ENCODE results near the gene PYGO2. TPM values are rescaled to one million over a fixed set of nuclear protein-coding genes. Genes with fewer than 3 reads are reported as not detected.

Gene PYGO2
- total and polyA plus RNA-seq, 3 experiments from 2014 or later = 34.2 to 42.6 (median 35.3) TPM

DNA sequence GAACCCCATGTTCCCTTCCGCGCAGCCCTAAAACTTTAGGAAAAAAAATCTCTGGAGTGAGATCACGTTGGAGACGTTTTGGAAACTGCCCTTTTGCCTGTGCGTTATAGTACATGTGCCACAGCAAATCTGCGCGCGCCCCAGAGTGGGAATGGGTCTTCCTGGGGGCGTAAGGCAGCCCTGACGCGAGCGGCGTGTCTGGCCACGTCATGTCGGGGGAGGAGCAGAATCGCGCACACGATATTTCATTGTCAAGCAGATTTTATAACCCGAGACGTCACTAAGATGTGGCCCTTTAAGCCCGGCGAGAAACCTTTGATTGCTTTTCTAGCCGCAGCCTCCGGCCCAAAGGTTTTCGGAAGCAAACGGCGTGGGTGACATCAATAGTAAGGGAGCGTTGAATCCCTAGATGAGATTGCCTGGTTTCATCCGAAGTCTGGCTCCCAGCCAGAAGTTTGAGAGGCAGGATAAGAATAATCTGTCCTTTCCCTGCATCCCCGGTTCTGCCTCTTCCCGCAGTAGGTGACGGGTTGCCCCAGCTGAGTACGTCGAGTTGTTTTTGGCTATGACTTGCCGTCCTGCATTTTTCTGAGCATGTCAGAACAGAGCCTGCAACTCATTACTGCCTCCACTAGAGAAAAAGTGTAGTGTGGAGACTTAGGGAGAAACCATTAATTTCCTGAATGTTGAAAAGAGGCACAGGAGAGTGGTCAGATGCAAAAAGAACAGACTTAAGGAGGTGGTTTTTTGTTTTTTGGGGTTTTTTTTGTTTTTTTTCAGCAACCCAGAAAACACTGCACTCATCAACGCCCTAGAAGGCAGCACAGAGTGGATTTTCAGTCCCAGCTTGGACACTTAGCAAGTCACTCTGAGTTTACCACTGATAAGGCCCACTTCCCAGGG, 24.2 kb downstream of the PYGO2 start:
- H3K27ac ChIP-seq (ENCODE audit: low read depth, low read length) = peak overlapping the region; percentile 97
- Mint-ChIP-seq H3K4me1 (peaks cover 52 to 73% (median 64%) of the 10 kb centered on the region in 3 donors), H3K4me3 (peak overlapping the region; percentile 94 to 100 (median 98)), H3K9me3 (no peaks in the 10 kb centered on the region), H3K27ac (peak overlapping the region; percentile 99 to 100 (median 99)), H3K27me3 (no peaks in the 10 kb centered on the region), H3K36me3 (peaks cover 0 to 15% (median 0%) of the 10 kb centered on the region in 3 donors)
- no peaks in the 10 kb centered on the region for H3K27me3 ChIP-seq (ENCODE audit: insufficient read depth, low read length, poor library complexity, severe bottlenecking)
- ChIA-PET POLR2A (interaction anchor here (0.8 to 2.8 kb wide), 10 partner anchors 8 to 378 kb away, joined by 3 to 45 read pairs (median 4); partner anchors contain the start of genes PBXIP1 and PYGO2), CTCF (interaction anchor here (0.7 to 3.4 kb wide), 21 partner anchors 8 to 378 kb away, joined by 3 to 30 read pairs (median 4); partner anchors contain the start of genes ADAM15, FLAD1, PBXIP1 and PYGO2)
- H3K36me3 ChIP-seq (ENCODE audit: insufficient read depth, low read length) = no peaks in the 10 kb centered on the region
- H3K4me3 ChIP-seq (ENCODE audit: low read length) = peak overlapping the region; percentile 77
- H3K4me1 ChIP-seq (ENCODE audit: insufficient read depth, low read length) = peaks cover 51% of the 10 kb centered on the region
- peak; percentile 84 to 97 (median 95) for DNase-seq
- H3K9me3 ChIP-seq (ENCODE audit: low read length) = no peaks in the 10 kb centered on the region

DNA sequence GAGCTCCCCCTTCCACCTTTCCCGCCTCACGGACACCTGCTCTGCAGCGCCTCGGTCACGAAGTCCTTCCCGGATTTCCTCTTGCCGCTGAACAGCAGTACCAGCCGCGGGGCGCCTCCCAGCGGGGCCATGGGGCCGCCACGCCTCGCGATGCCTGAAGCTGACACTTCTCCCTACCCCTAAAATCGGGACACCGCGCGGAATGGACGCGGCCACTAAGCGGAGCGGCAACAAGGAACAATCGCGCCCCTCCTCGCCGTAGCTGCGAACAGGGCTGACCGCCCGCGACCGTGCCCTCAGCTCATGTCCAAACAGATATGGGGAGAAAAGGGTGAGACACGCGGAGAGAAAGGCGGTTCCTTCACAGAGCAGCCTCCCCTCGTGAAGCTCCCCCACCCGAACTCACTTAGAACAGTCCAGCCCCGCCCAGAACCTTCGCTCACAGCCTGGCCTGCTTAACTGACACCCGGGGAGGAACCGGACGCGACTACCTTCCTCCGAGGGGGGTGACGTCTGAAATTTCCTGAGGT, 25.0 kb downstream of the PYGO2 start, which contains the start of gene PMVK:
Gene PMVK (minus strand): TSS at position 165 of the 530 bp plus-strand sequence. CDS start 34 bp downstream, at position 131.
- H3K4me1 Mint-ChIP-seq = peaks cover 47 to 66% (median 57%) of the 10 kb centered on the region in 3 donors

DNA sequence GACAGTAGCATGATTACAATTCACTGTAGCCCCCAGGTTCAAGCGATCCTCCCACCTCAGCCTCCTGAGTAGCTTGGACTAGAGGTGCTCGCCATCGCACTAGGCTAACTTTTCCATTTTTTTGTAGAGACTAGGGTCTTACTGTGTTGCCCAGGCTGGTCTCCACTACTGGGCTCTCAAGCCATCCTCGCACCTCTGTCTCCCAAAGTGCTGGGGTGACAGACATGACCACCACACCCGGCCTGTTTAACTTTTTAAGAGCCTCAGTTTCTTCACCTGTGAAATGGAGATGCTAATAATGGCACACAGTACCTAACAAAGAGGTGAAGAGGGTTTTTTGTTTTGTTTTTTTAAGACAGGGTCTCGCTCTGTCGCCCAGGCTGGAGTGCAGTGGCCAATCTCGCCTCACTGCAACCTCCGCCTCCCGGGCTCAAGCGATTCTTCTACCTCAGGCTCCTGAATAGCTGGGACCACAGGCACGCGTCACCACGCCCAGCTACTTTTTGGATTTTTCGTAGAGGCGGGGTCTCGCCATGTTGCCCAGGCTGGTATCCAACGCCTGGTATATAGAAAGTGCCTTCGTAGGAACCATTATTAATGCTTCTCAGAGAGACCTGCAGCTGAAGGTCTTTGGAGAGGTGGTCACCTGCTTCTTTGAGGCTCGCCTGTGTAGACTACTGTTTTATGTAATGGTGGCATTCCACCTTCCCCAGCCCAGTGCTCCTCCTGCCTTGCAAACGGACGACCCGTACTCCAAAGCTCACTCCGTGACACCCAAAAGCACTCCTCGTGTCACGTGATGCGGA, 25.6 kb downstream of the PYGO2 start:
- Mint-ChIP-seq H3K27ac (peak overlapping the region; percentile 99 to 100 (median 99)), H3K4me1 (peaks cover 44 to 59% (median 50%) of the 10 kb centered on the region in 3 donors), H3K9me3 (no peaks in the 10 kb centered on the region), H3K4me3 (peak overlapping the region; percentile 94 to 100 (median 98)), H3K27me3 (no peaks in the 10 kb centered on the region), H3K36me3 (peaks cover 0 to 20% (median 0%) of the 10 kb centered on the region in 3 donors)
- no peaks in the 10 kb centered on the region for H3K36me3 ChIP-seq (ENCODE audit: insufficient read depth, low read length)
- POLR2A ChIA-PET = interaction anchor here (0.5 to 2.8 kb wide), 10 partner anchors 12 to 941 kb away, joined by 3 to 45 read pairs (median 4); partner anchors contain the start of genes EFNA4, PBXIP1 and PYGO2
- H3K27ac ChIP-seq (ENCODE audit: low read depth, low read length) = peak overlapping the region; percentile 97
- CTCF ChIA-PET = interaction anchor here (0.7 to 3.4 kb wide), 21 partner anchors 8 to 376 kb away, joined by 3 to 30 read pairs (median 5); partner anchors contain the start of genes ADAM15, FLAD1, PBXIP1 and PYGO2
- DNase-seq = peak in 2 of 5 donors; percentile 21 to 22
- peak overlapping the region; percentile 77 for H3K4me3 ChIP-seq (ENCODE audit: low read length)
- H3K4me1 ChIP-seq (ENCODE audit: insufficient read depth, low read length) = peaks cover 38% of the 10 kb centered on the region
- H3K9me3 ChIP-seq (ENCODE audit: low read length) = no peaks in the 10 kb centered on the region
- no peaks in the 10 kb centered on the region for H3K27me3 ChIP-seq (ENCODE audit: insufficient read depth, low read length, poor library complexity, severe bottlenecking)

More for the DNA sequence above, 25.0 kb downstream of the PYGO2 start, which contains the start of gene PMVK:
- POLR2A ChIA-PET = interaction anchor here (0.5 to 2.8 kb wide), 13 partner anchors 9 to 940 kb away, joined by 3 to 45 read pairs (median 4); partner anchors contain the start of genes EFNA4, PBXIP1 and PYGO2
- Mint-ChIP-seq H3K4me3 (peak within 1 kb of the TSS; percentile 94 to 100 (median 98)), H3K9me3 (no peaks in the 10 kb centered on the region), H3K27ac (peak within 1 kb of the TSS; percentile 99 to 100 (median 99)), H3K27me3 (no peaks in the 10 kb centered on the region), H3K36me3 (peaks cover 0 to 15% (median 0%) of the 10 kb centered on the region in 3 donors)
- Histone ChIP-seq H3K9me3 (ENCODE audit: low read length) (no peaks in the 10 kb centered on the region), H3K27me3 (ENCODE audit: insufficient read depth, low read length, poor library complexity, severe bottlenecking) (no peaks in the 10 kb centered on the region), H3K36me3 (ENCODE audit: insufficient read depth, low read length) (no peaks in the 10 kb centered on the region), H3K4me3 (ENCODE audit: low read length) (peak within 1 kb of the TSS; percentile 77), H3K27ac (ENCODE audit: low read depth, low read length) (peak within 1 kb of the TSS; percentile 97), H3K4me1 (ENCODE audit: insufficient read depth, low read length) (peaks cover 44% of the 10 kb centered on the region)
- DNase-seq = peak; percentile 92 to 98 (median 97)
- CTCF ChIA-PET = interaction anchor here (0.7 to 3.4 kb wide), 21 partner anchors 9 to 377 kb away, joined by 3 to 30 read pairs (median 5); partner anchors contain the start of genes ADAM15, FLAD1, PBXIP1 and PYGO2

DNA sequence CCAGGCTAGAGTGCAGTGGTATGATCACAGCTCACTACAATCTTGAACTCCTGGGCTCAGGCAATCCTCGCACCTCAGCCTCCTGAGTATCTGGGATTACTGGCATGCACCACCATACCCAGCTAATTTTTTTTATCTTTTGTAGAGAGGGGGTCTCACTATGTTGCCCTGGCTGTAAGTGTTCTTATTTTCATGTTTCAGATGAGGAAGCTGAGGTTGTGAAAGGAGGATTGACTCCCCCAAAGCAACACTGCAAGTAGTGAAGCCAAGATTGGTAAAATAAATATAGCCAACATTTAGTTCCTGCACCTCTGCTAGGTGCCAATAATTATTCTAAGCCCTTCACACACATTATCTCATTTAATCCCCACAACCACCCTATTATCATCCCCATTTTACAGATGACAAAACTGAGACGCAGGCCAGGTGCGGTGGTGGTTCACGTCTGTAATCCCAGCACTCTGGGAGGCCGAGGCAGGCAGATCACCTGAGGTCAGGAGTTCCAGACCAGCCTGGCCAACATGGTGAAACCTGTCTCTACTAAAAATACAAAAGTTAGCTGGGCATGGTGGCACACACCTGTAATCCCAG, 27.1 kb downstream of the PYGO2 start:
- H3K9me3 ChIP-seq (ENCODE audit: low read length) = no peaks in the 10 kb centered on the region
- ChIA-PET CTCF (interaction anchor here (3.4 kb wide), 1 partner anchor 375 kb away, joined by 10 read pairs; no protein-coding TSS in a partner anchor), POLR2A (interaction anchor here (0.6 to 0.7 kb wide), 2 partner anchors 27 to 143 kb away, joined by 3 read pairs; partner anchors contain the start of gene PYGO2)
- Mint-ChIP-seq H3K27me3 (no peaks in the 10 kb centered on the region), H3K27ac (peak overlapping the region in 4 of 8 donors; percentile 17 to 99 (median 73)), H3K4me3 (peak overlapping the region in 6 of 7 donors; percentile 1 to 98 (median 60)), H3K9me3 (no peaks in the 10 kb centered on the region), H3K4me1 (peaks cover 35 to 48% (median 40%) of the 10 kb centered on the region in 3 donors), H3K36me3 (peaks cover 0 to 27% (median 0%) of the 10 kb centered on the region in 3 donors)
- H3K36me3 ChIP-seq (ENCODE audit: insufficient read depth, low read length) = no peaks in the 10 kb centered on the region
- no peak overlapping the region for H3K4me3 ChIP-seq (ENCODE audit: low read length)
- H3K27me3 ChIP-seq (ENCODE audit: insufficient read depth, low read length, poor library complexity, severe bottlenecking) = no peaks in the 10 kb centered on the region
- DNase-seq = no peak
- H3K4me1 ChIP-seq (ENCODE audit: insufficient read depth, low read length) = peaks cover 25% of the 10 kb centered on the region
- no peak overlapping the region for H3K27ac ChIP-seq (ENCODE audit: low read depth, low read length)

DNA sequence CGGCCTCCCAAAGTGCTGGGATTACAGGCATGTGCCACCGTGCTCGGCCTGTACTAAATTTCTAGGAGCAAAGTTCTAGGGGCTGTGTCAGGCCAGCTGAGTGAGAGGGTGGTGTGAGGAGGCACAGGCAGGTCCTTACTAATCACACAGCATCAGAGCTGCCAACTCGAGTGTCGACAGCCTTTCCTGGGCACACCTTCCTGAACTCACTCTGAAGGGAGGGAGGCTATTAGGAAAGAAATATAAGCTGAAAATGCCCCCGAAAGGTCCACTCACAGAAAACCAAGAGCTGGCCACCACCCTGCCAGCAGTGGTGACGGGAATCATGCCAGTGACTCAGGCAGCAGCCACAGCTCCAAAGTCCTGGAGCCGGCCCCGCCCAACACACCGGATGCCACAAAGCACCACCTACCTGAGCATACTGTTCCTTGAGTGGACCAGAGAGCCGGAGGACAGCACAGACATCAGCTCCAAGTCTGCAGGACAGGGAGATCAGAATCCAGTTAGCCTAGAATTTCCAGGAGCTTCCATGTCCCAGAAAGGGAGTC, 29.6 kb downstream of the PYGO2 start:
- CTCF ChIA-PET = no interaction called here
- H3K27ac Mint-ChIP-seq = peak overlapping the region in 1 of 8 donors; percentile 17
- no peak overlapping the region for H3K4me3 Mint-ChIP-seq
- Histone ChIP-seq H3K4me1 (ENCODE audit: insufficient read depth, low read length) (peaks cover 15% of the 10 kb centered on the region), H3K9me3 (ENCODE audit: low read length) (no peaks in the 10 kb centered on the region), H3K27ac (ENCODE audit: low read depth, low read length) (no peak overlapping the region), H3K27me3 (ENCODE audit: insufficient read depth, low read length, poor library complexity, severe bottlenecking) (no peaks in the 10 kb centered on the region), H3K4me3 (ENCODE audit: low read length) (no peak overlapping the region), H3K36me3 (ENCODE audit: insufficient read depth, low read length) (no peaks in the 10 kb centered on the region)
- no peaks in the 10 kb centered on the region for H3K27me3 Mint-ChIP-seq
- POLR2A ChIA-PET = interaction anchor here (0.6 kb wide), 2 partner anchors 10 to 64 kb away, joined by 3 to 8 read pairs; no protein-coding TSS in a partner anchor
- DNase-seq = no peak
- H3K36me3 Mint-ChIP-seq = peaks cover 0 to 40% (median 9%) of the 10 kb centered on the region in 3 donors
- H3K9me3 Mint-ChIP-seq = no peaks in the 10 kb centered on the region
- peaks cover 21 to 26% (median 23%) of the 10 kb centered on the region in 3 donors for H3K4me1 Mint-ChIP-seq

DNA sequence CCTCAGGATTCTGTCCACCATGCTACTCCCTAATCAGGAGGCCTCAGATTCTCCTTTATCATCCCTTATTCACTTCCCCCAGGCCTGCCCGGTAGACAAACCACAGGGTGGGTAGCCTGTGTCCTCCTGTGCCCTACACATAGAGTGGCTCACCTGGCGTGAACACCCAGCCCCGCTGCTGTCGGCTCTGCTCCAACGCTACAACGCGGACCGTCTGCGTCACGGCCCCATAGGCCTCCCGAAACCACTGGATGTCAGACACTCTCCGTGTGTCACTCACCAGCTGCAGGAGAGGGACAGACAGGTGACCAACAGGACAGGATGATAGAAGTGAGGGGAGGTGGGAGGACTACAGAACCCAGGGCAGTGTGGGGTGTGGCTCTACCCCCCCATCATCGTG, 35.4 kb downstream of the PYGO2 start:
- H3K4me3 Mint-ChIP-seq = no peak overlapping the region
- no peaks in the 10 kb centered on the region for H3K9me3 Mint-ChIP-seq
- H3K27ac ChIP-seq (ENCODE audit: low read depth, low read length) = no peak overlapping the region
- no peaks in the 10 kb centered on the region for H3K27me3 ChIP-seq (ENCODE audit: insufficient read depth, low read length, poor library complexity, severe bottlenecking)
- peak overlapping the region in 4 of 8 donors; percentile 67 to 90 (median 86) for H3K27ac Mint-ChIP-seq
- H3K27me3 Mint-ChIP-seq = no peaks in the 10 kb centered on the region
- POLR2A ChIA-PET = no interaction called here
- no peaks in the 10 kb centered on the region for H3K9me3 ChIP-seq (ENCODE audit: low read length)
- H3K36me3 ChIP-seq (ENCODE audit: insufficient read depth, low read length) = peaks cover 6% of the 10 kb centered on the region
- no peak for DNase-seq
- H3K4me1 ChIP-seq (ENCODE audit: insufficient read depth, low read length) = no peaks in the 10 kb centered on the region
- peaks cover 0 to 72% (median 17%) of the 10 kb centered on the region in 3 donors for H3K36me3 Mint-ChIP-seq
- H3K4me3 ChIP-seq (ENCODE audit: low read length) = no peak overlapping the region
- CTCF ChIA-PET = interaction anchor here (1.4 kb wide), 2 partner anchors 10 to 92 kb away, joined by 3 to 5 read pairs; partner anchors contain the start of gene PMVK
- H3K4me1 Mint-ChIP-seq = peaks cover 0 to 14% (median 5%) of the 10 kb centered on the region in 3 donors

Measured in CD8-positive, alpha-beta memory T cell (primary cell).